Measurements from ENCODE around the gene OPA1. TPM values are rescaled to one million over a fixed set of nuclear protein-coding genes. Genes with fewer than 3 reads are reported as not detected.
"Not testable (repeated sequence)": the region's sequence is repeated elsewhere in the genome, so short reads cannot be mapped to it uniquely, and the experiment has no call there.

The OPA1 gene
- total and polyA plus RNA-seq, 11 donors: 23.0 to 215 (median 106) TPM

DNA sequence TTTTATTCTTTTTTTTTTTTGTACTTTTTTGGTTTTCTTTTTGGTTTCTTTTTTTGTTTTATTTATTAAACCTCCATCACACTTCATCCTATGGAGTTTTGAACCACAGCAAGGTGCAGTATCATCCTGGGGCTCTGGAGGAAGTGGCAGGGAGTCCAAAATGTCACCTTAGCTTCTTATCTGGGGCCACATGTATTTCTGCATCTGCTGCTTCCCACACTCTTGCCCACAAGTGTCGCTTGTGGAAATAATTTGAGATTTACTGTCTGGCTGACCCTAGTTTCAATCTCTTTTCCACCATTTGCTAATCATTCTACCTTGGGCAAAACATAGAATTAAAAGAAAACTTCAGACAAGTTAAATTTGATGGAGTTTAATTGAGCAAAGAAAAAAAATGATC lies 6.4 kb downstream of the OPA1 start:
- peaks cover 0 to 47% (median 21%) of the 10 kb centered on the region in 12 donors for H3K4me1 ChIP-seq

DNA sequence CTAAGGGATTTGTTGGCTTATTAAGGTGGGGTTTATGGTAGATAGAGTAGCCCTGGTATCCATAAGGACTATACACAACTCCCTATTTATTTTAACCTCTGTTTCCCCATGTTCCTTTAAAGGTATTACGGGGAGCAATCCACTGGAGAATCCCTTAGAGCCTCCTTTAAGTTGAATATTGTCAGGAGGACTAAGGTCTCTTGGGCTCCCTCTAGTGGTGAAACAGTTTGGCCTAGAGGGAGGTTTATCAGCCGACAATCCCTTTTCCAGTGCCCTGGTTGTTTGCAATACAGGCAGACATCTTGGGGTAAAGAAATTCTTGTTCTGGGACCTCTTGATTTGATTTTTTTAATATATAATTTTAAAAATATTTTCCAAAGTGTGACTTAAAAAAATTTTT lies 12.9 kb downstream of the OPA1 start:
- peaks cover 0 to 3% (median 0%) of the 10 kb centered on the region in 12 donors for H3K9me3 ChIP-seq
- intact Hi-C loops (cut with DNase I): no loop called here
- no peaks in the 10 kb centered on the region for H3K27me3 ChIP-seq
- peaks cover 0 to 8% (median 0%) of the 10 kb centered on the region in 9 donors for H3K36me3 ChIP-seq
- 42 to 53% (median 47%) methylated on average over 2 of the region's 2 CpGs for WGBS, 4 donors
- ATAC-seq: peak in 3 of 4 donors; percentile 77 to 91 (median 81)
- no peak overlapping the region for H3K4me3 ChIP-seq
- peak in 3 of 5 donors; percentile 33 to 40 (median 34) for DNase-seq
- no peak for TF ChIP-seq POLR2A (IDR thresholded peaks at IDR 0.05)
- TF ChIP-seq, protein P1, sequence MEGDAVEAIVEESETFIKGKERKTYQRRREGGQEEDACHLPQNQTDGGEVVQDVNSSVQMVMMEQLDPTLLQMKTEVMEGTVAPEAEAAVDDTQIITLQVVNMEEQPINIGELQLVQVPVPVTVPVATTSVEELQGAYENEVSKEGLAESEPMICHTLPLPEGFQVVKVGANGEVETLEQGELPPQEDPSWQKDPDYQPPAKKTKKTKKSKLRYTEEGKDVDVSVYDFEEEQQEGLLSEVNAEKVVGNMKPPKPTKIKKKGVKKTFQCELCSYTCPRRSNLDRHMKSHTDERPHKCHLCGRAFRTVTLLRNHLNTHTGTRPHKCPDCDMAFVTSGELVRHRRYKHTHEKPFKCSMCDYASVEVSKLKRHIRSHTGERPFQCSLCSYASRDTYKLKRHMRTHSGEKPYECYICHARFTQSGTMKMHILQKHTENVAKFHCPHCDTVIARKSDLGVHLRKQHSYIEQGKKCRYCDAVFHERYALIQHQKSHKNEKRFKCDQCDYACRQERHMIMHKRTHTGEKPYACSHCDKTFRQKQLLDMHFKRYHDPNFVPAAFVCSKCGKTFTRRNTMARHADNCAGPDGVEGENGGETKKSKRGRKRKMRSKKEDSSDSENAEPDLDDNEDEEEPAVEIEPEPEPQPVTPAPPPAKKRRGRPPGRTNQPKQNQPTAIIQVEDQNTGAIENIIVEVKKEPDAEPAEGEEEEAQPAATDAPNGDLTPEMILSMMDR (IDR thresholded peaks at IDR 0.05): peak; percentile 70 to 87 (median 78)
- no peak overlapping the region for H3K27ac ChIP-seq
- H3K4me1 ChIP-seq: peaks cover 0 to 16% (median 1%) of the 10 kb centered on the region in 12 donors

More for the DNA sequence above, 6.4 kb downstream of the OPA1 start:
- no peak overlapping the region for H3K4me3 ChIP-seq
- DNase-seq (no peak), ATAC-seq (no peak)
- WGBS, 4 donors: 88 to 92% (median 90%) methylated on average over 1 of the region's 1 CpG
- H3K27me3 ChIP-seq: no peaks in the 10 kb centered on the region
- no peaks in the 10 kb centered on the region for H3K9me3 ChIP-seq
- peaks cover 0 to 30% (median 8%) of the 10 kb centered on the region in 9 donors for H3K36me3 ChIP-seq
- TF ChIP-seq POLR2A (IDR thresholded peaks at IDR 0.05): no peak
- TF ChIP-seq, protein P1 (IDR thresholded peaks at IDR 0.05): no peak
- no peak overlapping the region for H3K27ac ChIP-seq
- intact Hi-C loops (cut with DNase I): no loop called here

DNA sequence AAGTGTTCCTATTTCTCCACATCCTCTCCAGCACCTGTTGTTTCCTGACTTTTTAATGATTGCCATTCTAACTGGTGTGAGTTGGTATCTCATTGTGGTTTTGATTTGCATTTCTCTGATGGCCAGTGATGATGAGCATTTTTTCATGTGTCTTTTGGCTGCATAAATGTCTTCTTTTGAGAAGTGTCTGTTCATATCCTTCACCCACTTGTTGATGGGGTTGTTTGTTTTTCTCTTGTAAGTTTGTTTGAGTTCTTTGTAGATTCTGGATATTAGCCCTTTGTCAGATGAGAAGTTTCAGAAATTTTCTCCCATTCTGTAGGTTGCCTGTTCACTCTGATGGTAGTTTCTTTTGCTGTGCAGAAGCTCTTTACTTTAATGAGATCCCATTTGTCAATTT lies 13.9 kb downstream of the OPA1 start:
- ATAC-seq; H3K9me3 ChIP-seq; H3K4me3 ChIP-seq; H3K27ac ChIP-seq; H3K27me3 ChIP-seq; intact Hi-C loops (cut with DNase I); DNase-seq; H3K4me1 ChIP-seq; H3K36me3 ChIP-seq: not testable (repeated sequence)

DNA sequence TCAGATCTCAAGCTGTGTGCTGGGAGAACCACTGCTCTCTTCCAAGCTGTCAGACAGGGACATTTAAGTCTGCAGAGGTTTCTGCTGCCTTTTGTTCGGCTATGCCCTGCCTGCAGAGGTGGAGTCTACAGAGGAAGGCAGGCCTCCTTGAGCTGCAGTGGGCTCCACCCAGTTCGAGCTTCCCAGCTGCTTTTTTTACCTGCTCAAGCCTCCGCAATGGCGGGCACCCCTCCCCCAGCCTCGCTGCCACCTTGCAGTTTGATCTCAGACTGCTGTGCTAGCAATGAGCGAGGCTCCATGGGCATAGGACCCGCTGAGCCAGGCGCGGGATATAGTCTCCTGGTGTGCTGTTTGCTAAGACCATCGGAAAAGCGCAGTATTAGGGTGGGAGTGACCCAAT lies 17.5 kb downstream of the OPA1 start:
- intact Hi-C loops (cut with DNase I); DNase-seq; H3K27ac ChIP-seq; H3K4me3 ChIP-seq; H3K27me3 ChIP-seq; ATAC-seq; H3K4me1 ChIP-seq: not testable (repeated sequence)
- Histone ChIP-seq H3K36me3 (peaks cover 0 to 15% (median 9%) of the 10 kb centered on the region in 9 donors), H3K9me3 (peaks cover 0 to 18% (median 0%) of the 10 kb centered on the region in 12 donors)
- WGBS, 4 donors: 98 to 100% (median 99%) methylated on average over 10 to 11 of the region's 11 CpGs

DNA sequence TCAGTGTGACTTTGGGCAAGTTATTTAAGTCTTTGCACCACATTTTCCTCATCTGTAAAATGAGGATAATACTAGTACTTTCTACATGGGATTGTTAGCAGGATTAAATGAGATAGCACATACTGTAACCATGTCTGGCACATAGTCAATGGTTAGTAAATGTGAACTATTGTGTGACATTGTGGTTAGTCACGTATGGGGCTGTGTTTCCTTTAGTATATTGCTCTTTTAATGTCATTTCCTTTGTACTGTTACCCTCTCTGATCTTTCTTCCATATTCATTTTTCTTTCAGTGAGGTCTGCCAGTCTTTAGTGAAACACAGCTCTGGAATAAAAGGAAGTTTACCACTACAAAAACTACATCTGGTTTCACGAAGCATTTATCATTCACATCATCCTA lies 21.4 kb downstream of the OPA1 start:
- TF ChIP-seq POLR2A (IDR thresholded peaks at IDR 0.05): no peak
- TF ChIP-seq, protein P1 (IDR thresholded peaks at IDR 0.05): no peak
- Histone ChIP-seq H3K27me3 (no peaks in the 10 kb centered on the region), H3K4me3 (no peak overlapping the region), H3K27ac (no peak overlapping the region), H3K4me1 (peaks cover 0 to 6% (median 0%) of the 10 kb centered on the region in 12 donors), H3K36me3 (peaks cover 0 to 54% (median 49%) of the 10 kb centered on the region in 9 donors), H3K9me3 (peaks cover 0 to 18% (median 0%) of the 10 kb centered on the region in 12 donors)
- 70 to 92% (median 74%) methylated on average over 2 of the region's 2 CpGs for WGBS, 4 donors
- ATAC-seq (no peak), DNase-seq (no peak)
- intact Hi-C loops (cut with DNase I): no loop called here
